G401.6 (cell line): ENCODE data around the gene SLC11A1.

Experiments used
- FAIRE-seq: peaks from 2 replicates; lab custom pipeline; 2012; peaks lifted over from hg19 to GRCh38; lab: Jason Lieb, UNC

The SLC11A1 gene

DNA sequence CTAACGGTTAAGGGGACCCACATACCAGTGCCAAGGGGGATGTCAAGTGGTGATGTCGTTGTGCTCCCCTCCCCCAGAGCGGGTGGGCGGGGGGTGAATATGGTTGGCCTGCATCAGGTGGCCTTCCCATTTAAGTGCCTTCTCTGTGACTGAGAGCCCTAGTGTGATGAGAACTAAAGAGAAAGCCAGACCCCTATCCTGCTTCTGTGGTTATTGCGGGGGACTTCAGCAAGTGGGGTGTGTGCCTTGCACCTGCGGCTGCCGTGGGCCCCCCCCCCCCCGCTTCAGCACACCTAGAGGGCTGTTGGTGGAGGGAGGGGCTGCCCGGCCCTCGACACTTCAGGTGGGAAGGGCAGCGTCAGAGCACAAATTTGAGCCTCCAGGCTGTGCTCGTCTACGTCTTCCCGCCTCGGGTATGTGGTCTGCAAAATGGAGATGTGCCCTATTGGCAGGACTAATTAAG lies 23.7 kb downstream of the SLC11A1 start:
- no peak for FAIRE-seq

DNA sequence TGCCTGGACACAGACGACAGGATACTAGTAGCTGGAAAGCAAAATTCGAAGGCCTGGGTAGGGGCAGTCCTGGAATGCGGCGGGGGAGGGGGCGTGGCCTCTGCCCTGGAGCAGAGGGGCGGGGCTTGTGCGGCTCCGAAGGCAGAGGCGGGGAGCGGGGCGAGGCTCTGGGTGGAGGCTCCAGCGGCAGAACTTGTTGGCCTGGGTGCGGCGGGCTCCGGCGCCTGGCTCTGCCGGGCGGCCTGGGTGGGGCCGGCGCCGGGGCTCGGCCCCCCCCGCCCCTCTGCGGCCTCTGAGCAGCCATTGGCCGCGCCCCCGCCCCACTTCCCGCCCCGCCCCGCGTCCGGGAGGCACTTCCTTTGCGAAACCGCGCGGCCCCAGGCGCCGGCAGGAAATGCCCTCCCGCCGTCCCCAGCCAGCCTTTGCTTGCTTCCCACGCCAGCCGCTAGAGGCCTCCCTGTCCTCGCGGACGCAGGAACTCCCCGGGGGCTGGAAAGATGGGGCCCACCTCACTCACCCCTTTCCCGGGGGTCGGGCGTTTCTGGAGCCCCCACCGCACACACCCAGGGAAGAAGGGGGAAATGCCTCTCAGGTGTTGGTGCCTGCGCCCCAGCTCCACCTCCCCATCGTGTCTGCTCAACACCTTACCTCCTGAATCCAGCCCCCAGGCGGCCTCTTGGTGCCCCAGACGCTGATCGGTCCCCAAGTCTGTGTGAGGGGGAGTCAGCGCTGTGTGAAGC lies 24.3 kb downstream of the SLC11A1 start:
- FAIRE-seq, result peak; percentile 45

DNA sequence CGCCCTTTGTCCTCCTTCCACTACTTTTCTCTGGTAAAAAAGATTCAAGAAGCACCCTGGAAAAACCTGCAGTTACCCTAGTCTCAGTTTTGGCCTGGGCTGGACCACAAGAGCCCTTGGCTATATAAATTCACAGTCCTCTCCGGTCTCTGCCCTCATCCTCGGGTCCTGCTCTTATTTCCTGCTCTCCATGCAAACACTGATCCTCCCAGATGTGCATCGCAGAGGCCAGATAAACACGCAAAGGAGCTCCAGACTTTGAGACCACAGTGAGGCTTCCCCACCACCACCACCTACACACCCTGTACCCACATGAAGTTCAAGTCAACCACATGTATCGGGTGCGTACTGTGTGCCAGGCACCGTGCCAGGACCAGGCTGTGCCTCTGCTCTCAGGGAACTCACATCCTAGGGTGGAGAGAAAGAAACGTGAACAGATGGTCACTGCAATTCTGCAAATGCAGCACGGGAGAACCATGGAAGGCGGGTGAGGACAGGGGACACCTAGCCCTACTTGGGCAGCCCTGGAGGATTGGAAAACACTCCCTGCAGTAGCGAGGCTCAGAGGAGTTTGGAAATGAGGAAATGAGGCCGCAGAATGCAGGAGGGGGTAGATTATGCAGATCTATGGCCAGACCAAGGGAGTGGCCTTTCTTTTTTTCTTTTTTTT lies 25.0 kb downstream of the SLC11A1 start:
- FAIRE-seq, result no peak

DNA sequence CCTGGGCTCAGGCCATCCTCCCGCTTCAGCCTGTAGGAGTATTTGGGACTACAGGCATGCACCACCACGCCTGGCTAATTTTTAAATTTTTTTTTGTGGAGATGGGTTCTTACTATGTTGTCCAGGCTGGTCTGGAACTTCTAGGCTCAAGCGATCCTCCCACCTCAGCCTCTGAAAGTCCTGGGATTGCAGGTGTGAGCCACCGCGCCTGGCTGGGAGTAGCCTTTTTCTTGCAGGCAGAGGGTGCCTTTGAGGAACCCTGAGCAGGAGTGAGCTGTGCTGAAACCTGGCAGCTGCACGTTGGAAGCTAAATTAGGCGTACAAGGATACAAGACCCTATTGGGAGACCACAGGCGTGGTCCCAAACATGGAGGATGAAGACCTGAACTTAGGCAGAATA lies 25.6 kb downstream of the SLC11A1 start:
- FAIRE-seq, result no peak

DNA sequence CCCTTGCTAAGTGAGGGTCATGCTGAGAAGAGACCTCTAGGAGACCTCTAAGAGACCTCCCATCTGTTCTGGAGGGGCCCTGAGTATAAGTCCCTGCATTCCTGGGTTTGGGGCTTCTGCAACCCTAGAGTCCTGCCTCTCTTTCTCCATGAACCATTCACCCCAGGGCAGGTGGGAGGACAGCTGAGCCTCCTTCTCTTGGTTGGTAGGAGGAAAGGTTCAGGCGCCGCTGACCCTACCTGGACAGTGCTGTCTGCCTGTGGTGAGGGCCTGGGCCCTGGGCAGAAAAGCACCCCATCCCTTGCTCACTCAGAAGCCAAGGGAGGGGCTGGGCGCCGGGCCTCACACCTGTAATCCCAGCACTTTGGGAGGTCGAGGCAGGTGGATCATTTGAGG lies 36.2 kb downstream of the SLC11A1 start:
- FAIRE-seq, result no peak

DNA sequence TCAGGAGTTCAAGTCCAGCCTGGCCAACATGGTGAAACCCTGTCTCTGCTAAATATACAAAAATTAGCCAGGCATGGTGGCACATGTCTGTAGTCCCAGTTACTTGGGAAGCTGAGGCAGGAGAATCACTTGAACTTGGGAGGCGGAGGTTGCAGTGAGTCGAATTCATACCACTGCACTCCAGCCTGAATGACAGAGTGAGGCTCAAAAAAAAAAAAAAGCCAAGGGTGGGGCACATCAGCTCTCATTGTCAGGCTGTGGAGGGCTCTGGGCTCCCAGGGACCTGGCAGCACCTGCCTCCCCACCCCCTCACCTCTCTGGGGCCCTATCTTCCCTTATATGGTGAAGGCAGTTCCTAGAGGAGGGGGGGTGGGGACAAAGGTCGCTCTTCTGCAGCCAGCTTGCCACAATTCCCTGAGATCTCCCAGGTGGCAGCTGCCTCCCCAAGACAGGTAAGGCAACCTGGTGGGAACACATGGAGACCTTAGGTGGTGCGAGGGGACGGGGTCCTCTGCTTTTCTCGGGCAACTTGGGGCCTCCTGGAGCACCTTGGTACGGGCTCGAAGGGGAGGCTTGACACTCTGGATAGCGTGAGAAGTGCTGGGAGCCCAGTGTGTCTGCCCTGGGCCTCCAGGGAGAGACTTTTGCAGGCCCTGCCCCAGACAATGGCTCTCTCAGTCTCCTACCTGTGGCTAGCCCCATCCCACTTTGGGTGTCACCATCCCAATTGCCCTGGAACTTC lies 36.8 kb downstream of the SLC11A1 start, which contains the start of gene VIL1:
TSS of gene VIL1 (plus strand) at position 407 of the 742 bp plus-strand sequence. CDS start 4,656 bp downstream, outside the sequence.
- no peak for FAIRE-seq

DNA sequence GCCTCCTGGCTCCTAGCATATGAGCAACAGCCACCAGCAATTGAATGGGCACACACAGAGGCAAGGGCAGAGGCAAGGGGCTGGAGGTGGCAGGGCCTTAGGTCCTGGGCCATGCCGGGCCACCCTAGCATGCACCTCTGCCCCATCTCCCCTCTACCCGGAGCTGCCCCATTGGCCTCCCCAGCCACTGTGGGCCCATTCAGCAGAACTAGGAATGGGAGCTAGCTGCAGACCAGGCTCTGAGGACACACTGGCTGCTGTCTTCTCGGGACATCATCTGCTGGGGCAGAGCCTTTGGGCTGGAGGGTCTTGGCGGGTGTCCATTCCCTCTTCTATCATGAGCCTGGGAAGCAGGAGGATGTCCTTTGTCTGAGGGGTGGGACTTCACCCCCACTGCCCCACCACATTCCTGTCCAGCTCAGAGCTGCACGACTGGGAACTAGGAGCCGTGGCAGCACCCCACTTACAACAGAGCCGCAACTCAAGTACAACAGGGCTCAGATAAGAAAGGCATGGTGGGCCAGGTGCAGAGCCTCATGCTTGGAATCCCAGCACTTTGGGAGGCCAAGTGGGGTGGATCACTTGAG lies 37.6 kb downstream of the SLC11A1 start:
- no peak for FAIRE-seq

DNA sequence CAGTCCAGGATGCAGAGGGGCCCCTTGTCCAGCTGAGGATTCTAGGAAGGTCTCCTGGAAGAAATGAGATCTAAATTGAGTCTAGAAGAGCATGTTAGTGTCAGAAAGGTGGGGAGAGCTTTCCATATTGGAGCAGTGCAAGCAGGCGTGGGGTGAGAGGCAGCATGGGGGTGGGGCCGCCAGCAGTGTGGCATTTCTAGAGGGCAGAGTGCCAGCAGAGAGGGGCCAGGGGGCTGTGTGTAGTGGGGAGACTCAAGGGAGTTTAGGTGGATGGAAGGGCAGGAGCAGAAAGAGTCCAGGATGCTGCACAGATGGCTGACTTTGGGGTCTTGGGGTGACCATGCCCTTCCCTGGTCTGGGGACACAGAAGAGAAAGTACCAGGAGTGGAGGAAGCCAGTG lies 39.0 kb downstream of the SLC11A1 start:
- FAIRE-seq, result no peak

DNA sequence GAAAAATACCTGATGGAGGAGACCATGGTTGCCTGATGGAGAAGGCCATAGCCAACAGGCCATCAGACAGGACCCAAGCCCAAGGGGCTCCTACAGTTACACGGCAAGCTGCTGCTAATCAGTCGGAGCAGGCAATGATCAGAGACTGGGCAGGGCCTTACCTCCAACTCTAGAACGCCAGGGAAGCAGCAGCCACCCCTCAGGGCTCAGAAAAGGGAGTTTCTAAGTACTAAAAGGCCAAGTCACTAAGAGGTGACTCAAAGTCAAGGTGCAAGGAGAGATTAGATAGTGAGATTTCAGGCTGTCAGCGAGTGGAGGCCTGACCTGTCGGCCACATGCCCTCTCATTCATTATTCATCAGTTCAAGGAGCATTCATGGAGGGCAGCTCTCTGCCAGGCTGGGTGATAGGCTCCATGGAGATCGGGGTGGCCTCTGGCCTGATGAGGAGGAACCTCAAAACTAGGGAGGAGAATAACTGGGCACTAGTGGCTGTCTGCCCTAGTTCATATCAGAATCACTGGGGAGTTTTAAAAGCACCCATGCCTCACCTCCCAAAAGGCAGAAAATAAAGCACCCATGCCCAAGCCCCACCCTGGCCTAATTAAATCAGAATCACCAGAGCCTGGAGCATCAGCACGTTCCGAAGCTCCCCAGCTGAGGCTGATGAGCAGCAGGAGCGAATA lies 40.5 kb downstream of the SLC11A1 start:
- no peak for FAIRE-seq

DNA sequence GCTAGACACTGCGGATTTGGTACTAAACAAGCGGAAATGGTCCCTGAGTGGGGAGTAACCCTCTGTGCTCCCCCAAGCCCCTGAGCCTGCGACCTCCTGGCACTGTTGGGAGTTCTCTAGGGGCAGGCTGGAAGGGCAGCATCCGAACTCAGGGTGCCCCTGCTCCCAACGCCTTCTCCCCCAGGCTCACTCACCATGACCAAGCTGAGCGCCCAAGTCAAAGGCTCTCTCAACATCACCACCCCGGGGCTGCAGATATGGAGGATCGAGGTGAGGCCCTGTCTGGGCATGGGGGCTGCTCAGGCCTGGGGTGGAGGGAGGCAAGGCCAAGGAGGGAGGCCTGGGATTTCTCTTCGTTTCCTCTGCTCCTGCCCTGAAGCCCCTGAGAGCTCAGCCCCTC lies 41.5 kb downstream of the SLC11A1 start:
- FAIRE-seq, result no peak

DNA sequence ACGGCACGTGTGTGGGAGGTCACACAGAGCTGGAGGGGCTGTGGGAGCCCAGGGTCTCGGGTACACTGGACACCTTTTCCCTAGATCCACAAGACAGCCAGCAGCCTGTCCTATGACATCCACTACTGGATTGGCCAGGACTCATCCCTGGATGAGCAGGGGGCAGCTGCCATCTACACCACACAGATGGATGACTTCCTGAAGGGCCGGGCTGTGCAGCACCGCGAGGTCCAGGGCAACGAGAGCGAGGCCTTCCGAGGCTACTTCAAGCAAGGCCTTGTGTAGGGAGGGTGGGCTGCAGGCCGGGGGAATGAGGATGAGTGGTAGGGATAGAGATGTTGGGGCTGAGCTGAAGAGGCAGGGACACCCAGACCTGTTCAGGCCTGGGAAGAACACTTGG lies 43.5 kb downstream of the SLC11A1 start:
- no peak for FAIRE-seq

DNA sequence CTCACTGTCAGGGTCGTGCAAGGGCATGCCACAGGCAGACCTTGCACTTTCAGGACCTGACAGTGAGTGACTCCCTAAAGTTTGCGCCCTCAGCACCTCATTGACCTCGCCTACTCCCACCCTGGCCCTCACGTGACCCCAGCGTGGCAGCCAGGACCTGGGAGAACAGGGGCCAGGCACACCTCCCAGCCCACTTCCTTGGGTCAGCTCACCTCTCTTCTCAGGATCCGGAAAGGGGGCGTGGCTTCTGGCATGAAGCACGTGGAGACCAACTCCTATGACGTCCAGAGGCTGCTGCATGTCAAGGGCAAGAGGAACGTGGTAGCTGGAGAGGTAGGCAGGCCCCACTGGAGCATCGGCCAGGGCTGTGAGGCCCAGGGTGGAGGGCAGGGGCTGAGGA lies 45.7 kb downstream of the SLC11A1 start:
- FAIRE-seq, result no peak

DNA sequence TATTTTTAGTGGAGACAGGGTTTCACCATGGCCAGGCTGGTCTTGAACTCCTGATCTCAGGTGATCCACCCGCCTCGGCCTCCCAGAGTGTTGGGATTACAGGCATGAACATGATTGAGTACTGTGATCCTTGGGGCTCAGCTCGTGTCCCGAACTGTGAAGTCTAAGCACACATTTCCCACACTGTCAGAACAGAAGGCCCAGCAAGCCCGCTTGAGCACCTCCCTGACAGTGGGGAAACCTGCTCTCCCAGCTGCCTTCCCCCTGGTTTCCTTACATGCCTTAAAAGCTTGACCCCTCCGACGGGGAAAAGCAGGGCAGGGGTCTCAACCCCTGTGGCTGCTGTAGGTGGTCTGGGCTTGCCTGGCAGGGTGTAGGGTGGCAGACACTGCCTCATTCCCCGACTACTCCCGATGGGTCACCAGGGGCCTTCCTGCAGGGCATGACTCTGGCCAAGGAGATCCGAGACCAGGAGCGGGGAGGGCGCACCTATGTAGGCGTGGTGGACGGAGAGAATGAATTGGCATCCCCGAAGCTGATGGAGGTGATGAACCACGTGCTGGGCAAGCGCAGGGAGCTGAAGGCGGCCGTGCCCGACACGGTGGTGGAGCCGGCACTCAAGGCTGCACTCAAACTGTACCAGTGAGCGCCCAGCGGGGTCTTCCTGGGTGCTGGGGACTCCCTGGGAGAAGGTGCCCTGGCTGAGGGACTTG lies 46.9 kb downstream of the SLC11A1 start:
- FAIRE-seq, result no peak

DNA sequence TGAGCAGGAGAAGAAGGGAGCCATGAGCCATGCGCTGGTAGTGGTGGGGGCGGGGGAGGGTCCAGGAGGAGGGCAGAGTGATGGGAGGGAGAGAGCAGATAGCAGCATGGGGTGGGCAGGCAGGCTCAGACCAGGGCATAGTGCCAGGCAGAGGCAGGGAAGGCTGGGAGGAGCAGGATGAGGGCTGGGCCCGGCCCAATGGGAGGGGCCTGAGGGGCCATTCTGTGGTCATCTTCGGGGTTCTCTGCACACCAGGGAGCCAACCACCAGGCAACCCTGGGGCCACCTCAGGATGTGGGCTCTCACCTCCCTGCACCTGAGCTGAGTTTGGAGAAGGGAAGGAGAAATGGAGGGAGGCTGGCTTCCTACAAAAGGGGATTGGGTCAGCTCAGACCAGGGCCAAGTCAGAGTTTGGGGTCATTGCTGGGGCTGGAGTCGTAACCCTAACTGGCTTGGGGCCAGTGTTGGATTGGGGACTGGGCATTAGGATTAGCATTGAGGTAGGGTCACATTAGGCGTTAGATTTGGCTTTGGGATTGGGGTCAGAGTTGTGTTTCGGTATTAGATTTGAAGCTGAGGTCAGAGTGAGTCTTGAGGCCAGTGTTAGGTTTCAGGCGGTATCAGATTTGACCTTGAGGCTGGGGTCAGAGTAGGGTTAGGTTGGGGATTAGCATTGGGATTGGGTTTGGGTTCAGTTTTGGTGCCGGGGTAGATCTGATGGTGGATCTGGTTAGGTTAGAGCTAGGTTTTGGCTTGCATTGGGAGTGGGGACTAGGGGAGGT lies 48.0 kb downstream of the SLC11A1 start:
- FAIRE-seq, result no peak

DNA sequence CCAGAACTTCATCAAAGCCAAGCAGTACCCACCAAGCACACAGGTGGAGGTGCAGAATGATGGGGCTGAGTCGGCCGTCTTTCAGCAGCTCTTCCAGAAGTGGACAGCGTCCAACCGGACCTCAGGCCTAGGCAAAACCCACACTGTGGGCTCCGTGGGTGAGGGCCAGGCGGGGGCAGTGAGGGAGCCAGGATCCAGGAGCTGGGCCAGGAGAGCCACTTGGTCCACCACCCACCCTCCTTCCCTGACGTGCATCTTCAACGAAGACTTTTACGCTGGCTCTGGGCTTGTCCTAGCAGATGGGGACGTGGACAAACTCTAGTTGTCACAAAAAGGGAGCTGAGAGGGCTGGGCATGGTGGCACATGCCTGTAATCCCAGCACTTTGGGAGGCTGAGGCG lies 48.6 kb downstream of the SLC11A1 start:
- no peak for FAIRE-seq

DNA sequence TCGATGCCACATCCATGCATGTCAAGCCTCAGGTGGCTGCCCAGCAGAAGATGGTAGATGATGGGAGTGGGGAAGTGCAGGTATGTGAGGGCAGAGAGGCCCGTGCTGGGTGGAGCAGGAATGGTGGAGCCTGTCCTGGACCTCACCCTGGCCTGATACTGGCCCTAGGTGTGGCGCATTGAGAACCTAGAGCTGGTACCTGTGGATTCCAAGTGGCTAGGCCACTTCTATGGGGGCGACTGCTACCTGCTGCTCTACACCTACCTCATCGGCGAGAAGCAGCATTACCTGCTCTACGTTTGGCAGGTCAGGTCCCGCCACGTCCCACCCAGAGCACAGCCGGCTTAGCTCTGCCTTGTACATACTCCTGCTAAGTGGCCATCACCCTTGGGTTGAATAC lies 49.8 kb downstream of the SLC11A1 start:
- FAIRE-seq, result no peak

DNA sequence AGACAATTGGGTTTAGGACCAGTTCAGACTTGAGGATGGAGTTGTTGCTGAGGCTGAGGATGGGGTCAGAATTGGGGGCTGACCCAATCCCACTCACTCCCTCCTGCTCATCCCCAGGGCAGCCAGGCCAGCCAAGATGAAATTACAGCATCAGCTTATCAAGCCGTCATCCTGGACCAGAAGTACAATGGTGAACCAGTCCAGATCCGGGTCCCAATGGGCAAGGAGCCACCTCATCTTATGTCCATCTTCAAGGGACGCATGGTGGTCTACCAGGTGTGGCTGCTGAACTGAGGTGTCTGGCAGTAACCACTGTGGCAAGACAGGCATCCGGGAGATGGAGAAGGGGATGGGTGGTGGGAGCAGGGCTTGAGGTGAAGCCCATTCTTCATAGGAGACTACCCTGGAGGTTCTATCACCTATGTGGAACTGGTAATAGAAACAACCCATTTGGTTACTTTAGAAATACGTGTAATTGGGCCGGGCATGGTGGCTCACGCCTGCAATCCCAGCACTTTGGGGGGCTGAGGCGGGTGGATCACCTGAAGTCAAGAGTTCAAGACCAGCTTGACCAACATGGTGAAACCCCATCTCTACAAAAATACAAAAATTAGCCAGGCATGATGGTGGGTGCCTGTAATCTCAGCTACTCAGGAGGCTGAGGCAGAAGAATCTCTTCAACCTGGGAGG lies 50.7 kb downstream of the SLC11A1 start:
- FAIRE-seq, result no peak

DNA sequence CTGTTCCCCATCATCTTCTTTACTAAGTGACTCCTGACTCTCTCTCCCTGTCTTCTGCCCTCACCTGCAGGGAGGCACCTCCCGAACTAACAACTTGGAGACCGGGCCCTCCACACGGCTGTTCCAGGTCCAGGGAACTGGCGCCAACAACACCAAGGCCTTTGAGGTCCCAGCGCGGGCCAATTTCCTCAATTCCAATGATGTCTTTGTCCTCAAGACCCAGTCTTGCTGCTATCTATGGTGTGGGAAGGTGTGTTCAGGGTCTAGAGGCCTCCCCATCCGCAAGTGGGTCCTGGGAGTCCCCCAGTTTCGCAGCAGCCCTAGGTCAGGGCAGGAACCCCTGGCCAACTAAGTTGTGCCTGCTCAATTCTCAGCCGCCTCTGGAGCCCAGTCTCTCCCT lies 52.4 kb downstream of the SLC11A1 start:
- no peak for FAIRE-seq

DNA sequence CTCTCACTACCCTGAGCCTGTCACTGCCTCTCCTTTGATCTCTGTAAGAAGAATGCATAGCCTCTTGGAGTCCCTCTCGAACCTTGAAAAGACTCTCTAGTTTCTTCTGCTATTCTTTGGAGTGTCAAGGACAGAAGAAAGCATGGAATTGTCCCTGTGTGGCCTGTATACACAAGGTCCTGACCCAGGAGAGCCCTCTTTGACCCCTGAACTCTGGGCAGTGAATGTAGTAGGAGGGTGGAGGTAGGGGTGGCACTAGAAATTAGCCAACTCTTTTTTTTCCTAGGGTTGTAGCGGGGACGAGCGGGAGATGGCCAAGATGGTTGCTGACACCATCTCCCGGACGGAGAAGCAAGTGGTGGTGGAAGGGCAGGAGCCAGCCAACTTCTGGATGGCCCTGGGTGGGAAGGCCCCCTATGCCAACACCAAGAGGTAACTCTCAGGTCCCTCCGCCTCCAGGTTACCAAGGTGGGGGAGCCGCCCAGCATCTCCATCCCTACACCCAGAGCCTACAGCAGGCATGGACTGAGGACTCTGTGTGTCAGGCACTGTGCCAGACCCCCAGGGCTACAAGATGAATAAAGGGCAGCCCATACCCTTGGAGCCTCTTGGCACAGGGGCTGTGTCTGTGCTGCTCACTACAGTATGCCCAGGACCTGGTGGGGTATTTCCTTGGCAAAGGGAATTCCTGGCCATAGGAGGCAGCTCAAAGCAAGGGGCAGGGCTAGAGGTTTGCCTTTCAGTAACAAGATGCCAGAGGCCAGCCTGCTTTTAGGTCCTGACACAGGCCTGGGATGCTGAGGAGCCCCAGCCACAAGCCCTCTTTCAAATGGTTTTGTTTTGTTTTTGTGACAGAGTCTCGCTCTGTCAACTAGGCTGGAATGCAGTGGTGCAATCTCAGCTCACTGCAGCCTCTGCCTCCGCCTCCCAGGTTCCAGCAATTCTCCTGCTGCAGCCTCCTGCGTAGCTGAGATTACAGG lies 53.2 kb downstream of the SLC11A1 start:
- FAIRE-seq, result no peak
